VCaP (cell line): ENCODE results near the gene MS4A18.

Experiments
- H3K27ac ChIP-seq: fragments of 450-650 bp; 2 replicates; pipeline ENCODE4 v1.5.1; 2017
- CTCF ChIP-seq: fragments of 450-650 bp; conservative IDR thresholded peaks from 2 replicates; pipeline ENCODE4 v1.5.1; 2017; ENCODE audit warnings: mild to moderate bottlenecking, moderate library complexity

MS4A18 gene

GRCh38 chr11:60788401-60789125, 64.0 kb downstream of the MS4A18 start:
- H3K27ac ChIP-seq, result no peak overlapping the region
- TF ChIP-seq CTCF, result no peak

- H3K27ac ChIP-seq, result no peak overlapping the region
- TF ChIP-seq CTCF, result no peak
Observed at GRCh38 chr11:60790726-60791125, 66.2 kb downstream of the MS4A18 start.

DNA sequence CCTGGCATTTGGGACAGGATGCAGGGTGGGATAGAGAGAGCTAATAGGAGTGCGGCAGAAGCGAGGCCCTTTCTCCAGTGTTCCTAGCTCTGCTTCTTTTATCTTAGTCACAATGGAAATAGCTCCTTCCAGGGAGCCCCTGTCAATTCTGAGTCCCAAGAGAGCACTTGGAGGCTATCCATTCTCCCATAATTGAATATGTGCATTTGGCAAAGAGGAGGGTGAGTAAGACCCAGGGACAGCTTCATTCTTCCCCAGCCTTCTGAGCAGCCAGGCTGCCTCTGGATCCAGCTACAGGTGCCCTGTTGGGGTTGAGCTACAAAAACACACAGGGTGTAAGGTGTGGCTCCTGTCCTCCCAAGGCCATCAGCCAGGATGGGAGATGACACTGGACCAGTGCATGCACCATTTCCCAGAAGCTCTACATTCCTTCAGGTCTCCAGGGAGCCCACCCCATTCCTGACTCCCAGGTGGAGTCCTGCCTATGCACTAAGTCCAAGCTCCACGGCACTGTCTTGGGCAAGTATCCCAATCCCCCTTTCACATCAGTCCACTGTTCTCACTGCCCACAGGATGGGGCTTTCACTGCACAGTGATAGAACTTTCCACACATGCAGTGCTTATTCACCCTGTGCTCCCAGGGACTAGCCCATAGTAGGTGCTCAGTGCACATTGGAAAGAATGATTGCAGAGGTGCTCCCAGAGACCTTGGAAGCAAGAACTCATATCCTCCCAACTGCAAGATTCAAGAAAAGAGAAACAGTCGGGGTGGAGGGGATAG, 66.8 kb downstream of the MS4A18 start:
- H3K27ac ChIP-seq, result no peak overlapping the region
- no peak for TF ChIP-seq CTCF

GRCh38 chr11:60792521-60792920, 68.0 kb downstream of the MS4A18 start:
- TF ChIP-seq CTCF, result no peak
- H3K27ac ChIP-seq, result no peak overlapping the region
